Motor neuron (in vitro differentiated cells): ENCODE data around the gene GP9. TPM values are rescaled to one million over a fixed set of nuclear protein-coding genes. Genes with fewer than 3 reads are reported as not detected.

Experiments
- ATAC-seq, 8 experiments: fragments of 200-7000 bp; cut with Tn5 transposase; replicated peaks in 6 of 8; 2 replicates each; pipeline ENCODE4 v1.8.0; 2021; ENCODE audit warnings: mild to moderate bottlenecking in 8 of 8, moderate library complexity in 8 of 8
- H3K27ac ChIP-seq, 2 donors: fragments of 250-450 bp; sonication (Bioruptor Pico); 2 replicates each; pipeline ENCODE4 v1.9.0; 2021; ENCODE audit warnings: antibody characterized with exemption in 2 of 2, mild to moderate bottlenecking in 2 of 2, moderate library complexity in 1 of 2
- H3K4me1 ChIP-seq, 2 donors: fragments of 250-450 bp; sonication (Bioruptor Pico); replicated peaks in 1 of 2; 2 replicates each; pipeline ENCODE4 v1.6.1; 2021; ENCODE audit warnings: antibody characterized with exemption in 2 of 2, mild to moderate bottlenecking in 2 of 2, moderate library complexity in 1 of 2
- H3K4me3 ChIP-seq, 5 donors: fragments of 250-450 bp; sonication (Bioruptor Pico); 2 replicates each; pipeline ENCODE4 v1.9.0; 2021; ENCODE audit warnings: antibody characterized with exemption in 5 of 5, mild to moderate bottlenecking in 5 of 5, moderate library complexity in 4 of 5
- WGBS, 10 experiments: fragments of 450-650 bp; shearing (Covaris generic); methylation state at CpG; one replicate each; pipeline ENCODE4 v1.0.0; 2022; 5-methylcytosine and 5-hydroxymethylcytosine counted together
- in situ Hi-C, 9 experiments: fragments of 400-800 bp; cut with MboI; loops; one replicate each; pipeline ENCODE4 v1.15.0; 2021; ENCODE audit warnings: low sequenced_read_pairs in 9 of 9, low pct_unique_long_range_greater_than_20kb in 2 of 9; ENCODE audit not compliant: unreplicated experiment in 9 of 9
- total RNA-seq, 8 experiments: library from RNA; unstranded; fragments of 300-600 nt; gene quantifications; 2 replicates each; pipeline versions ENCODE4 v1.2.3 to v1.2.4, GENCODE V29; 2022

Gene GP9
- not detected for total RNA-seq

- no peak within 1 kb of the TSS for H3K4me3 ChIP-seq
- H3K4me1 ChIP-seq: no peaks in the 10 kb centered on the region
- H3K27ac ChIP-seq: no peak within 1 kb of the TSS
- in situ Hi-C loops: no loop called here
- WGBS, 10 experiments: 40 to 100% (median 60%) methylated on average over 1 to 3 of the region's 13 CpGs; no CpG with 5 or more reads in 3 of the 10 experiments
- ATAC-seq: no peak
Measured at GRCh38 chr3:129060276-129061022, at the start of gene GP9. Gene GP9, plus strand, starts transcription at chr3:129060779. Its CDS starts 961 bp downstream, at chr3:129061740.

- 40 to 82% (median 80%) methylated on average over 1 to 2 of the region's 3 CpGs; no CpG with 5 or more reads in 7 of the 10 experiments for WGBS, 10 experiments
- in situ Hi-C loops: no loop called here
- no peak overlapping the region for H3K27ac ChIP-seq
- no peak overlapping the region for H3K4me3 ChIP-seq
- H3K4me1 ChIP-seq: peaks cover 2 to 20% of the 10 kb centered on the region in 2 donors
- ATAC-seq: peak in 2 of 8 experiments; percentile 8 to 37
Measured at GRCh38 chr3:129013491-129013891, 47.1 kb upstream of the GP9 start.

- Histone ChIP-seq H3K4me3 (no peak overlapping the region), H3K27ac (no peak overlapping the region), H3K4me1 (peaks cover 2 to 20% of the 10 kb centered on the region in 2 donors)
- peak in 3 of 8 experiments; percentile 30 to 64 (median 47) for ATAC-seq
- 60 to 94% (median 85%) methylated on average over 1 to 6 of the region's 13 CpGs; no CpG with 5 or more reads in 6 of the 10 experiments for WGBS, 10 experiments
- in situ Hi-C loops: no loop called here
Measured at GRCh38 chr3:129014148-129014547, 46.4 kb upstream of the GP9 start.

- no peak for ATAC-seq
- Histone ChIP-seq H3K4me1 (peaks cover 2 to 20% of the 10 kb centered on the region in 2 donors), H3K27ac (no peak overlapping the region), H3K4me3 (no peak overlapping the region)
- WGBS, 10 experiments: 67 to 87% (median 78%) methylated on average over 1 to 4 of the region's 9 CpGs; no CpG with 5 or more reads in 6 of the 10 experiments
- in situ Hi-C loops: no loop called here
Measured at GRCh38 chr3:129014793-129015345, 45.7 kb upstream of the GP9 start.

- ATAC-seq: peak in 5 of 8 experiments; percentile 65 to 92 (median 87)
- no peak overlapping the region for H3K27ac ChIP-seq
- in situ Hi-C loops: no loop called here
- H3K4me3 ChIP-seq: no peak overlapping the region
- H3K4me1 ChIP-seq: peaks cover 2 to 13% of the 10 kb centered on the region in 2 donors
- 33 to 100% (median 80%) methylated on average over 1 to 6 of the region's 19 CpGs; no CpG with 5 or more reads in 5 of the 10 experiments for WGBS, 10 experiments
Measured at GRCh38 chr3:129015388-129016105, 45.0 kb upstream of the GP9 start.

- Histone ChIP-seq H3K4me3 (no peak overlapping the region), H3K4me1 (peaks cover 2 to 9% of the 10 kb centered on the region in 2 donors), H3K27ac (no peak overlapping the region)
- WGBS, 10 experiments: 0 to 100% (median 63%) methylated on average over 1 to 4 of the region's 6 CpGs; no CpG with 5 or more reads in 3 of the 10 experiments
- peak in 7 of 8 experiments; percentile 14 to 53 (median 19) for ATAC-seq
- in situ Hi-C loops: no loop called here
Measured at GRCh38 chr3:129016356-129016719, 44.2 kb upstream of the GP9 start.

- WGBS, 10 experiments: 40 to 100% (median 90%) methylated on average over 1 to 7 of the region's 14 CpGs; no CpG with 5 or more reads in 3 of the 10 experiments
- H3K4me3 ChIP-seq: no peak overlapping the region
- no peak overlapping the region for H3K27ac ChIP-seq
- ATAC-seq: peak in 3 of 8 experiments; percentile 45 to 86 (median 75)
- H3K4me1 ChIP-seq: peaks cover 2 to 9% of the 10 kb centered on the region in 2 donors
- in situ Hi-C loops: no loop called here
Measured at GRCh38 chr3:129016720-129017483, 43.7 kb upstream of the GP9 start.

GRCh38 chr3:129017484-129017899 is 43.1 kb upstream of the GP9 start:
- Histone ChIP-seq H3K4me3 (no peak overlapping the region), H3K4me1 (peaks cover 2 to 9% of the 10 kb centered on the region in 2 donors), H3K27ac (no peak overlapping the region)
- in situ Hi-C loops: no loop called here
- WGBS, 10 experiments: 0 to 100% (median 60%) methylated on average over 1 to 2 of the region's 7 CpGs; no CpG with 5 or more reads in 3 of the 10 experiments
- ATAC-seq: no peak

GRCh38 chr3:129018271-129018670 is 42.3 kb upstream of the GP9 start:
- ATAC-seq: peak in 1 of 8 experiments; percentile 7
- WGBS, 10 experiments: 0 to 100% (median 43%) methylated on average over 1 to 2 of the region's 2 CpGs; no CpG with 5 or more reads in 1 of the 10 experiments
- H3K27ac ChIP-seq: no peak overlapping the region
- in situ Hi-C loops: no loop called here
- peaks cover 2 to 9% of the 10 kb centered on the region in 2 donors for H3K4me1 ChIP-seq
- H3K4me3 ChIP-seq: no peak overlapping the region

- ATAC-seq: no peak
- peaks cover 2 to 9% of the 10 kb centered on the region in 2 donors for H3K4me1 ChIP-seq
- 40 to 100% (median 80%) methylated on average over 1 to 2 of the region's 9 CpGs; no CpG with 5 or more reads in 6 of the 10 experiments for WGBS, 10 experiments
- no peak overlapping the region for H3K4me3 ChIP-seq
- no peak overlapping the region for H3K27ac ChIP-seq
- in situ Hi-C loops: no loop called here
Measured at GRCh38 chr3:129018751-129019150, 41.8 kb upstream of the GP9 start.

- in situ Hi-C loops: no loop called here
- Histone ChIP-seq H3K4me1 (peaks cover 2 to 9% of the 10 kb centered on the region in 2 donors), H3K4me3 (no peak overlapping the region), H3K27ac (no peak overlapping the region)
- WGBS, 10 experiments: 57 to 100% (median 83%) methylated on average over 1 to 3 of the region's 3 CpGs; no CpG with 5 or more reads in 2 of the 10 experiments
- ATAC-seq: no peak
Measured at GRCh38 chr3:129019266-129019665, 41.3 kb upstream of the GP9 start.

- 0 to 77% (median 50%) methylated on average over 1 to 4 of the region's 5 CpGs; no CpG with 5 or more reads in 5 of the 10 experiments for WGBS, 10 experiments
- in situ Hi-C loops: no loop called here
- peak in 1 of 8 experiments; percentile 25 for ATAC-seq
- H3K27ac ChIP-seq: no peak overlapping the region
- H3K4me1 ChIP-seq: peaks cover 2 to 5% of the 10 kb centered on the region in 2 donors
- no peak overlapping the region for H3K4me3 ChIP-seq
Measured at GRCh38 chr3:129020691-129021090, 39.9 kb upstream of the GP9 start.
